ENCODE measurements around the gene MPZL1.

MPZL1 gene

DNA sequence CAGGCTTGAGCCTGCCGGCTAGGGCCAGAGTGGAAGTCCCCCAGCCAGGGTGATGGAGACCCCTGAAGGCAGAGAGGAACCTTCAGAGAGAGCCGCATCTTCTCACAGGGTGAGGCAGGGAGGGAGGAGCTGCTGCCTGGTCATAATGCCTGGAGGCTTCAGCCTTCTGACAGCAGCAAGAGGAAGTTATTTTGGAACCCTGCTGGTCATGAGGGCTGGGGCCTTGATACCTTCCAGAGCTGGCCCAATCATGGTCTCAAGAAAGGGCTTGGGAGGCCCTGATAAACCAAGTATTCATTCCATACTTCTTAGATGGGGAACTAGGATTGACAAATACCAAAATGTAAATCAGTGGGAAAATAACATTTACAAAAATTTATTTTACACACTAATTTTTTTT, 26.6 kb upstream of the MPZL1 start:
- no peak overlapping the region for H3K27ac ChIP-seq (ENCODE audit: low read length)
- H3K9ac ChIP-seq (ENCODE audit: low read length in 2 of 2): no peak overlapping the region
- no peak overlapping the region for H3K4me3 ChIP-seq (ENCODE audit: low read length in 2 of 2)
- H3K27me3 ChIP-seq (ENCODE audit: control insufficient read depth in 1 of 2, insufficient read depth in 2 of 2, low read length in 2 of 2): no peaks in the 10 kb centered on the region
- peaks cover 28 to 36% of the 10 kb centered on the region in 2 donors for H3K36me3 ChIP-seq (ENCODE audit: control insufficient read depth in 2 of 2, insufficient read depth in 2 of 2, low read length in 2 of 2)
- no peaks in the 10 kb centered on the region for H3K4me1 ChIP-seq (ENCODE audit: control insufficient read depth, insufficient read depth, low read length)
- H3K9me3 ChIP-seq (ENCODE audit: control insufficient read depth in 2 of 2, low read length in 2 of 2): no peaks in the 10 kb centered on the region

DNA sequence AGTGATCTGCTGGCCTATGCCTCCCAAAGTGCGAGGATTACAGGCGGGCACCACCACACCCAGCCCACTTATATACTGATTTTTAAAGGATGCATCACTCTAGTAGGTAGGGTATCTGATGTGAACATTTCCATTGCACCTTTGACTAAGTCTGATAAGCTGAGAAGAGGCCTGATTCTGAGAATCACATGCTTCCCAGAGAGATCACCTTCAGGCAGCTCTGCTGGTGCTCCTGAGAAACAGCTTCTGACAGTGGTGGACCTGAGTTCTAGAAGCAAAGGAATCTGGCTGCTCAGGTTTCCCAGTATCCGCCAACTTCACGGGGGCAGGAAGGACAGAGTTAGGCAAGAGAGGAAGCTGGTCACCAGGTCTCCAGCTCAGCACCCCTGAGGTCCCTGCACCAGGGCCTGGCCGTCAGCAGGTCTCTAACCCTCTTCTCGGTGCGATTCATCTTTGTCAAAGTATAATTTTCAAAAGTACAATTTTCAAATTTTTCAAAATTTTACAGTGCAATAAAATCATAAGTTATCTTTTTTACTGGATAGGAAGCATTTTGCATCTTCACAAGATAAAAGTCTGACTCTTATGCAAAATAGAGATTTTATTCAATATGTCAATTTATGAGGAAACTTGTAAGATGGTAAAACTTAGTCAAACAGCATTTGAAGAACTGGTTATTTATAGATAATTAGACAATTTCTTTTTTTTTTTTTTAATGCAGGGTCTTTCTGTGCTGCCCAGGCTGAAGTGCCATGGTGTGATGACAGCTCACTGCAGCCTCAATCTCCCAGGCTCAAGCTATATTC, 25.8 kb upstream of the MPZL1 start:
- no peak overlapping the region for H3K4me3 ChIP-seq (ENCODE audit: low read length in 2 of 2)
- H3K27me3 ChIP-seq (ENCODE audit: control insufficient read depth in 1 of 2, insufficient read depth in 2 of 2, low read length in 2 of 2): no peaks in the 10 kb centered on the region
- H3K9me3 ChIP-seq (ENCODE audit: control insufficient read depth in 2 of 2, low read length in 2 of 2): no peaks in the 10 kb centered on the region
- H3K36me3 ChIP-seq (ENCODE audit: control insufficient read depth in 2 of 2, insufficient read depth in 2 of 2, low read length in 2 of 2): peaks cover 21 to 34% of the 10 kb centered on the region in 2 donors
- no peak overlapping the region for H3K27ac ChIP-seq (ENCODE audit: low read length)
- H3K4me1 ChIP-seq (ENCODE audit: control insufficient read depth, insufficient read depth, low read length): no peaks in the 10 kb centered on the region
- no peak overlapping the region for H3K9ac ChIP-seq (ENCODE audit: low read length in 2 of 2)

DNA sequence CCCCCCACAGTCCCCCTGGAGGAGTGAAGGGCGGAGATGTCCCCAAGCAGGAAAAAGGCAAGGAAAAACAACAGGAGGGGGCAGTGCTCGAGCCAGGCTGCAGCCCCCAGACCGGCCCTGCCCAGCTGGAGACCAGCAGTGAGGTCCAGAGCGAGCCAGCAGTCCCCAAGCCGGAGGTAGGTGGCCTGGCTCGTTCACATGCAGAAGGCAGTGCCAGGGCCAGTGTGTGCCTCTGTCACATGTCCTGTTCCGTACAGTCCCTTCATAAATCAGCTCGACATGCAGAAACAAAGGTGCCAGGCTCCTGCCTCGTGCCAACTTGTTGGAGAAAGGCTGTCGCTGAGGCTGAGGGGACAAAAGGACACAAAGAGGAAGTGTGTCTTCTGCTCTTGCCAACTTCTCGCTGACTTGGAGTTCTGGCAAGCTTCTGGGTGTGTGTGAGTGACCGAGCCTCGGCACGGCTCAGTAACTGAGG, 24.1 kb upstream of the MPZL1 start:
- Histone ChIP-seq H3K4me1 (ENCODE audit: control insufficient read depth, insufficient read depth, low read length) (no peaks in the 10 kb centered on the region), H3K9me3 (ENCODE audit: control insufficient read depth in 2 of 2, low read length in 2 of 2) (no peaks in the 10 kb centered on the region), H3K9ac (ENCODE audit: low read length in 2 of 2) (no peak overlapping the region), H3K27ac (ENCODE audit: low read length) (no peak overlapping the region), H3K36me3 (ENCODE audit: control insufficient read depth in 2 of 2, insufficient read depth in 2 of 2, low read length in 2 of 2) (peaks cover 17 to 29% of the 10 kb centered on the region in 2 donors), H3K4me3 (ENCODE audit: low read length in 2 of 2) (no peak overlapping the region), H3K27me3 (ENCODE audit: control insufficient read depth in 1 of 2, insufficient read depth in 2 of 2, low read length in 2 of 2) (no peaks in the 10 kb centered on the region)

DNA sequence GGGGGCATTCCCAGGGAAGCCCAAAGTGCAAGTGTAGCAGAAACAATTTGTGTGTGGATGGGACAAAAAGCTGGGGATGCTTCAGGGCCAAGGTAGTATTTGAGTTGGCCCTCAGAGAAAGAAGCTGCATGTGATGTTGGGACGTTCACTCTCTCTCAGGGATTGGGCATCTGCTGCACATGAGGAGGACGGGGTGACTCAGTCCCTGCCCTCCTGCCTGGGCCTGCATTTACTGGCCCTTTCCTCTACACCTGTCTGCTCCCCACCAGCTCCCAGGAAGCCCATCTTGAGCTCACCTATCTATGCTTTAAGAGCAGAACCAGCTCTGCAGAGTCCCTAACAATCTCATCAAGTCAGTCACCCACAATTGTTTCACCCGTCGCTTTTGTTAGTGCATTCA, 23.5 kb upstream of the MPZL1 start:
- Histone ChIP-seq H3K27ac (ENCODE audit: low read length) (no peak overlapping the region), H3K27me3 (ENCODE audit: control insufficient read depth in 1 of 2, insufficient read depth in 2 of 2, low read length in 2 of 2) (no peaks in the 10 kb centered on the region), H3K36me3 (ENCODE audit: control insufficient read depth in 2 of 2, insufficient read depth in 2 of 2, low read length in 2 of 2) (peaks cover 14 to 30% of the 10 kb centered on the region in 2 donors), H3K4me1 (ENCODE audit: control insufficient read depth, insufficient read depth, low read length) (no peaks in the 10 kb centered on the region), H3K9ac (ENCODE audit: low read length in 2 of 2) (no peak overlapping the region), H3K9me3 (ENCODE audit: control insufficient read depth in 2 of 2, low read length in 2 of 2) (no peaks in the 10 kb centered on the region), H3K4me3 (ENCODE audit: low read length in 2 of 2) (no peak overlapping the region)

- no peaks in the 10 kb centered on the region for H3K27me3 ChIP-seq (ENCODE audit: control insufficient read depth in 1 of 2, insufficient read depth in 2 of 2, low read length in 2 of 2)
- H3K4me3 ChIP-seq (ENCODE audit: low read length in 2 of 2): no peak overlapping the region
- H3K9ac ChIP-seq (ENCODE audit: low read length in 2 of 2): no peak overlapping the region
- peaks cover 7 to 29% of the 10 kb centered on the region in 2 donors for H3K36me3 ChIP-seq (ENCODE audit: control insufficient read depth in 2 of 2, insufficient read depth in 2 of 2, low read length in 2 of 2)
- H3K4me1 ChIP-seq (ENCODE audit: control insufficient read depth, insufficient read depth, low read length): no peaks in the 10 kb centered on the region
- H3K9me3 ChIP-seq (ENCODE audit: control insufficient read depth in 2 of 2, low read length in 2 of 2): no peaks in the 10 kb centered on the region
- H3K27ac ChIP-seq (ENCODE audit: low read length): no peak overlapping the region
Measured at GRCh38 chr1:167701510-167701909, 20.3 kb upstream of the MPZL1 start.

DNA sequence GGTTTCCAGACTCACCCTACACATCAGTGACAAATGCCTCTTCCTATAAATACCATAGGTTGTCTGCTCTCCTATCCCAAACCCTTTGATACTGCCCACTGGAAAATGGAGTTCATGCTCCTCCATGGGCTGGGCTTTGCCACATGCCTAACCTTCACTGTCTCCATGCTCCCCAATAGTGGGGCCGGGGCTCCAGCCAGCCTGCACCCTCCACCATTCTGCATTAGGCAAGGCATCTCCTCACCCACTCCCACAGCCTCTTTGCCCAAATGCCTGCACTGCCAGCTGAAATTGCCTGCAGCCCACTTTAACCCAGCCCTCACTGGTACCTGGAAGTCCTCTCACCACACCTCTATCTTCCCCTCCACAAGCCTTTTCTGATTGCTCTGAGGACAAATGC, 18.2 kb upstream of the MPZL1 start:
- no peak overlapping the region for H3K9ac ChIP-seq (ENCODE audit: low read length in 2 of 2)
- H3K27ac ChIP-seq (ENCODE audit: low read length): no peak overlapping the region
- no peaks in the 10 kb centered on the region for H3K9me3 ChIP-seq (ENCODE audit: control insufficient read depth in 2 of 2, low read length in 2 of 2)
- peaks cover 3 to 22% of the 10 kb centered on the region in 2 donors for H3K36me3 ChIP-seq (ENCODE audit: control insufficient read depth in 2 of 2, insufficient read depth in 2 of 2, low read length in 2 of 2)
- no peak overlapping the region for H3K4me3 ChIP-seq (ENCODE audit: low read length in 2 of 2)
- H3K4me1 ChIP-seq (ENCODE audit: control insufficient read depth, insufficient read depth, low read length): no peaks in the 10 kb centered on the region
- no peaks in the 10 kb centered on the region for H3K27me3 ChIP-seq (ENCODE audit: control insufficient read depth in 1 of 2, insufficient read depth in 2 of 2, low read length in 2 of 2)

- H3K4me1 ChIP-seq (ENCODE audit: control insufficient read depth, insufficient read depth, low read length): no peaks in the 10 kb centered on the region
- no peak overlapping the region for H3K27ac ChIP-seq (ENCODE audit: low read length)
- H3K36me3 ChIP-seq (ENCODE audit: control insufficient read depth in 2 of 2, insufficient read depth in 2 of 2, low read length in 2 of 2): peaks cover 3 to 18% of the 10 kb centered on the region in 2 donors
- no peak overlapping the region for H3K9ac ChIP-seq (ENCODE audit: low read length in 2 of 2)
- H3K4me3 ChIP-seq (ENCODE audit: low read length in 2 of 2): no peak overlapping the region
- H3K9me3 ChIP-seq (ENCODE audit: control insufficient read depth in 2 of 2, low read length in 2 of 2): no peaks in the 10 kb centered on the region
- no peaks in the 10 kb centered on the region for H3K27me3 ChIP-seq (ENCODE audit: control insufficient read depth in 1 of 2, insufficient read depth in 2 of 2, low read length in 2 of 2)
Measured at GRCh38 chr1:167704715-167705114, 17.1 kb upstream of the MPZL1 start.

- Histone ChIP-seq H3K4me1 (ENCODE audit: control insufficient read depth, insufficient read depth, low read length) (no peaks in the 10 kb centered on the region), H3K27me3 (ENCODE audit: control insufficient read depth in 1 of 2, insufficient read depth in 2 of 2, low read length in 2 of 2) (no peaks in the 10 kb centered on the region), H3K27ac (ENCODE audit: low read length) (no peak overlapping the region), H3K9me3 (ENCODE audit: control insufficient read depth in 2 of 2, low read length in 2 of 2) (no peaks in the 10 kb centered on the region), H3K9ac (ENCODE audit: low read length in 2 of 2) (no peak overlapping the region), H3K36me3 (ENCODE audit: control insufficient read depth in 2 of 2, insufficient read depth in 2 of 2, low read length in 2 of 2) (peaks cover 3 to 15% of the 10 kb centered on the region in 2 donors), H3K4me3 (ENCODE audit: low read length in 2 of 2) (no peak overlapping the region)
Measured at GRCh38 chr1:167705250-167705649, 16.5 kb upstream of the MPZL1 start.

DNA sequence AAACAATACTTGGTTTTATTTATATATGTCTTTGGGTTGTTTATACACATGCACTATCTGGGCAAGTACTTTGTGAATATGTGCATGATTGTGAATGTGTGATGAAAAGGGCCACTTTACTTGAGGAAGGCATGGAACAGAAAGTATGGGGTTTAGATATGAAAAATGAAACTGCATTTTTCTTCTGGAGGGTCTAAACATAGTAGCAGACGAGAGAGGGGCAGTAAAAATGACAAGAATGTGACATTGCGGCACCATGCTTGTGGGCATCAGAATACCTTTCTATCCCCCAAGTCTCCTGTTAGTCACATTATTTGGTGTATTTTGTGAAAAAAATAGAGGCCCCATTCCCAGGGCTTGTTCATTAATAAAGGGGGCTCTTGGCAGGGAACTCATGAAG, 15.4 kb upstream of the MPZL1 start:
- Histone ChIP-seq H3K4me3 (ENCODE audit: low read length in 2 of 2) (no peak overlapping the region), H3K27ac (ENCODE audit: low read length) (no peak overlapping the region), H3K27me3 (ENCODE audit: control insufficient read depth in 1 of 2, insufficient read depth in 2 of 2, low read length in 2 of 2) (no peaks in the 10 kb centered on the region), H3K4me1 (ENCODE audit: control insufficient read depth, insufficient read depth, low read length) (no peaks in the 10 kb centered on the region), H3K9me3 (ENCODE audit: control insufficient read depth in 2 of 2, low read length in 2 of 2) (no peaks in the 10 kb centered on the region), H3K36me3 (ENCODE audit: control insufficient read depth in 2 of 2, insufficient read depth in 2 of 2, low read length in 2 of 2) (peaks cover 3 to 15% of the 10 kb centered on the region in 2 donors), H3K9ac (ENCODE audit: low read length in 2 of 2) (no peak overlapping the region)

- Histone ChIP-seq H3K4me3 (ENCODE audit: low read length in 2 of 2) (no peak overlapping the region), H3K27ac (ENCODE audit: low read length) (no peak overlapping the region), H3K36me3 (ENCODE audit: control insufficient read depth in 2 of 2, insufficient read depth in 2 of 2, low read length in 2 of 2) (peaks cover under 1 to 15% of the 10 kb centered on the region in 2 donors), H3K4me1 (ENCODE audit: control insufficient read depth, insufficient read depth, low read length) (no peaks in the 10 kb centered on the region), H3K27me3 (ENCODE audit: control insufficient read depth in 1 of 2, insufficient read depth in 2 of 2, low read length in 2 of 2) (no peaks in the 10 kb centered on the region), H3K9me3 (ENCODE audit: control insufficient read depth in 2 of 2, low read length in 2 of 2) (no peaks in the 10 kb centered on the region), H3K9ac (ENCODE audit: low read length in 2 of 2) (no peak overlapping the region)
Measured at GRCh38 chr1:167706931-167707877, 14.6 kb upstream of the MPZL1 start.
